RPMI7951 (cell line): Measurements from ENCODE around the gene EIF2AK3. TPM values are rescaled to one million over a fixed set of nuclear protein-coding genes. Genes with fewer than 3 reads are reported as not detected.
A peak's percentile ranks its signal among the peaks of the same experiment; 100 is the strongest.

Experiments
- DNase-seq: peaks from one replicate; pipeline ENCODE4 v3.0.0-alpha.2; 2012; ENCODE audit warnings: low read depth
- total RNA-seq: library from RNA; depleted of rRNA; stranded (reverse); fragments of >200 nt; shearing (Covaris generic); gene quantifications from 2 replicates; pipeline ENCODE4 v1.2.3, GENCODE V29; 2014; rRNA removed

EIF2AK3 gene
- total RNA-seq, 1 experiment from 2014 or later = 19.9 TPM

- DNase-seq = no peak
Measured at GRCh38 chr2:88543541-88544057, 83.7 kb downstream of the EIF2AK3 start.

- no peak for DNase-seq
Measured at GRCh38 chr2:88542668-88543067, 84.6 kb downstream of the EIF2AK3 start.

- DNase-seq = peak; percentile 60
Measured at GRCh38 chr2:88540346-88540745, 86.9 kb downstream of the EIF2AK3 start.

GRCh38 chr2:88538362-88538917 is 88.8 kb downstream of the EIF2AK3 start:
- DNase-seq = no peak

- no peak for DNase-seq
Measured at GRCh38 chr2:88537640-88538039, 89.6 kb downstream of the EIF2AK3 start.

- no peak for DNase-seq
Measured at GRCh38 chr2:88530081-88530480, 97.2 kb downstream of the EIF2AK3 start.

- DNase-seq = peak; percentile 53
Measured at GRCh38 chr2:88521445-88522073, 105.7 kb downstream of the EIF2AK3 start.

GRCh38 chr2:88517759-88518201 is 109.5 kb downstream of the EIF2AK3 start:
- no peak for DNase-seq

Other genes with a start within 250 kb of the EIF2AK3 start
- not detected in 2 replicates for gene FOXI3, start 174.8 kb downstream of the EIF2AK3 start, total RNA-seq
- 6.8 and 10.3 TPM in 2 replicates for gene RPIA, start 64.2 kb upstream of the EIF2AK3 start, total RNA-seq